ENCODE measurements around the gene ZFAND3.

DNA sequence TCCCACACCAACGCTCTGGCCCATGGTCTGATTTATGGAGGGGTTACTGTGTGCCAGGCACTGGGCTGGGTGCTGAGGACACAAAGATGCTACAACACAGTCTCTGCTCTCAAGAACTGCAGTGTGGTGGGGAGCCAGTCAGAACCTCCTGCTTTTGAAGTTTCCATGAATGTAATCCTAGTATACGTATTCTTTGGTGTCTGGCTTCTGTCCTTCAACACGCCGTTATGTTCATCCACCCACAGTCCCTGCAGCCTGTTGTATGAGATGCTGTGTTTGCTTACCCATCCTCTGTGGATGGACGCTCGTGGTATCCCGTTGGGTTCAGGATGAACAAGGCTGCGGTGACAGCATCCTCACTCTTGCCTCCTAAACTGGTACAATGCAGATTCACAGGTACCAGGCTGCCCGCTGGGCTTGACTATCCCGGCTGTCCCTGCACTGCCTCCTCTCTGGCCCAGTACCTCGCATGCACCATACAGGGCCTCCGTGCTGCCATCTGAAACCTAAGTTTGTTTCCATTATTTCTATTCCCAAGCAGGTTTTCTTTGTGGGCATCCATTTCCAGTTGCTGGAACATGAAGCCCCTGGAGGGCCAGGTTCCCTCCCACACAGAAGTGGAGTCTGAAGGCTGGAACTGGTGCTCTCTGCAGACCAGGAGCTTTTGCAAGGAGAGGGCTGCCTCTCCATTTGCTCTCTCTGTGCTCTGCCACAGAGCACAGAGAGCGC is 364.5 kb downstream of the ZFAND3 start:
- no peak for TF ChIP-seq CTCF (IDR thresholded peaks at IDR 0.05; ENCODE audit: borderline replicate concordance, extremely low read depth, low read length, poor library complexity, severe bottlenecking)
- no peak for TF ChIP-seq EZH2 (IDR thresholded peaks at IDR 0.05; ENCODE audit: borderline replicate concordance, low read depth, low read length, severe bottlenecking)
